Inflammatory macrophage treated with lipopolysaccharide for 1 hour (primary cell): ENCODE measurements around the gene NEK8.
"Not testable (repeated sequence)": the region's sequence is repeated elsewhere in the genome, so short reads cannot be mapped to it uniquely, and the experiment has no call there.

Source experiments
- DNase-seq, 2 donors: peaks; one replicate each; pipeline ENCODE4 v3.0.0-alpha.2; 2020 to 2022

Gene NEK8

DNA sequence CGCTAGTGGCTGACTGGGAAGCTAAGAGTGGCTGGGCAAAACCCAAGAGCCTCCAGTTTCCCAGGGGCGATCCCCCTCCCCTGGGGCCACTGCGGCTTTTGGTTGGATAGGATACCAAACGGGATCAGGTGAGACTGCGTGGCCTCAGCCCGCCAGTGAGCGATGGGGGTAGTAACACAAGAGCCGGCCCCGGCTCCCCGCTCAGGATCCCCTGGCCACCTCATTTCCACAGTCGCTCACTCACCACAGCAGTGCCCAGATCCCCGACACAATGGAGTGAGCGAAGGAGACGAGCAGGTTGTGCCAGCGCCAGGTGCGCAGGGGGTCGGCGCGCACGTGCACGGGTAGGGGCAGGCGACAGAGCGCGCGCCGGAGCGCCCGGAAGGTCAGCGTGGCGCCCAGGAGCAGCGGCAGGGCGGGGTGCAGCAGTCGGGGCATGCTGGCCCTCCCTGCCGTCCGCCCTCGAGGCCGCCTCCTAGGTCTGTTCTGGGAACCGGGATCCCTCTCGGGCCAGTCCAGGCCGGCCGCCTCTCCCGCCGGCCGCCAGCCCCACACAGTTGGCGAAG, 2.8 kb upstream of the NEK8 start:
- DNase-seq: peak in 1 of 2 donors; percentile 7

DNA sequence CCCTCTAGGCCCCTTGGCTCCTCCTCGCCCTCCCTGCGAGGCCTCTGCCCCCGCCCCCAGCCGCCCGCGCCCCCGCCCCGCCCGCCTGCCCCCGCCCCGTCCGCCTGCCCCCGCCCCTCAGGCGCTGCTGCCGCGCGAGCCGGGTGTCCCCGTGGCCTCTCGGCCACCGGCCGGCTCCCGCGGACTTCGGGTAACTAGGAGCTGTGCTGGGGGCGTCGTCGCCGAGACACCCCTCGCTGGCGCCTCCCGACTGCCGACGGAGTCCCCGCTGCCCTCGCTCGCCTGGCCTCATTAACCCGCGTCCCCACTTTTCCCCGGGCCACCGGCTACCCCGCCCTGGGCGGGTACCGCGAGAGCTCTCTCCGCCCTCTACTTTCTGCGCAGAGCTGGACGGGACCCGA, 2.4 kb upstream of the NEK8 start, which contains the start of gene TLCD1:
TSS of gene TLCD1 (minus strand) at position 8 of the 401 bp plus-strand sequence. CDS start 136 bp downstream, outside the sequence.
- peak; percentile 63 to 64 for DNase-seq

DNA sequence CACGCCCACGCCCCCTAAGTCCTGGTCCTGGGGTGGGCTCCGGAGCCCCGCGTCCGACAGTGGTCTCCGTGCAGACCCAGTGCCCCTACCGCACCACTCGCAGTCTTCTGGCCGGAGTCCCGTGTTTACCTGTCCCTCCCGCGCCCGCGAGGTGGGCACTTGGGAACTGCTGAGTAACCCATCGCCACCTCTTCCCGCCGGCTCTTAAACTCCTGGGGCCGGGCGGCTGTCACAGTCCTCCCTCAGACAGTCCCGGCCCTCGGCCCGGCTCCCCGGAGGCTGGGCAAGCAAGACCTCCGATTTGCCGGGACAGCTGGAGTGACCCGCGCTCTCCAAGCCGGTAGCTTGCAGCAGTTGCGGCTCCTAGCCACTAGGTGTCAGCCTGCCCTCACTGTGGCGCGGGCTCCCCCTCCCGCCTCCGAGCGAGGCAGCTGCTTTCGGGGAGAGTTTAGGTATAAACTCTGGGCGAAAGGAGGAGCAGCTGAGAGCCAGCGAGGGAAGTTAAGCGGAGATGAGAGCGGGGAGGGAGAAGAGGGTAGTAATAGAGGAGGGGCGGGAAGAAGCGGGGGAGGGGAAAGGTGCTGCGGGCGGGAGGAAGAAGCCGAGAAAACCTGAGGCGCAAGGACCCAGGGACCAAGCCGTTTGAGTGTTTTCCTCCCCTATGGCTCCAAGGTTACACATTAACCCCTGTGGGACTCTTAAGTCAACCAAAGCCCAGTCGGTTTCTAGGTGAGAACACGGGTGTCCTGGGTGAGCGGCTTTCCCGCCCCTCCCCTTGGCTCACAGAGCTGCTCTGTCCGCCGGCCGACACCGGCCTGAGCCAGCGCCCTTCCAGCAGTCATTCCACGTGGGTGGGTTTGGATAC, 1.7 kb upstream of the NEK8 start:
- peak; percentile 80 to 98 for DNase-seq

DNA sequence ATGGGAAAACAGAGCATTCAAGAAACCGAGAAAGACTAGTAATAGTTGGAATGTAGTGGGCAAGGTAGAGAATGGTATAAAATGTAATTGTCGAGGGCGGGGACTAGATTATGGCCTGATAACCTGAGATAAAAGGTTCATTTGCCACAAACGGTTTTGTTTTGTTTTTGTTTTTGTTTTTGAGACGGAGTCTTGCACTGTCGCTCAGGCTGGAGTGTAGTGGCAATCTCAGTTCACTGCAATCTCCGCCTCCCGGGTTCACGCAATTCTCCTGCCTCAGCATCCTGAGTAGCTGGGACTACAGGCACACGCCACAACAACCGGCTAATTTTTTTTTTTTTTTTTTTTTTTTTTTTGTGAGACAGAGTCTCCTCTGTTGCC, 1.4 kb downstream of the NEK8 start:
- DNase-seq: no peak

DNA sequence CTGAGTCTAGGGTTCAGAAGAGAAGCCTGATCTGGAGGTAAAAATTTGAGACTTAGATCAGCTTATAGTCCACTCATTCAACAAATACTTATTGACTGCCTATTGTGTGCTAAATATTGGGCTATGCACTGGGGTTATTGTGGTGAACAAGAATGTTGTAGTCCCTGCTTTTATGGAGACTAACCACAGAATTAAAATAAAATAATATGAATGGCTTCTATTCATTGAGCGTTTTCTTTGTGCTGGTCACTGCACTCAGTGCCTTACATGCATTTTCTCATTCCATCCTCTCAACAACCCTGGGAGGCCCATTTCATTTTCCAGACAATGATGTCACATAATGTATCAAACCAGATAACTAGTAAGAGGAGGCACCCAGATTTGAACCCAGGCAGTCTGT, 4.8 kb downstream of the NEK8 start:
- DNase-seq: no peak

DNA sequence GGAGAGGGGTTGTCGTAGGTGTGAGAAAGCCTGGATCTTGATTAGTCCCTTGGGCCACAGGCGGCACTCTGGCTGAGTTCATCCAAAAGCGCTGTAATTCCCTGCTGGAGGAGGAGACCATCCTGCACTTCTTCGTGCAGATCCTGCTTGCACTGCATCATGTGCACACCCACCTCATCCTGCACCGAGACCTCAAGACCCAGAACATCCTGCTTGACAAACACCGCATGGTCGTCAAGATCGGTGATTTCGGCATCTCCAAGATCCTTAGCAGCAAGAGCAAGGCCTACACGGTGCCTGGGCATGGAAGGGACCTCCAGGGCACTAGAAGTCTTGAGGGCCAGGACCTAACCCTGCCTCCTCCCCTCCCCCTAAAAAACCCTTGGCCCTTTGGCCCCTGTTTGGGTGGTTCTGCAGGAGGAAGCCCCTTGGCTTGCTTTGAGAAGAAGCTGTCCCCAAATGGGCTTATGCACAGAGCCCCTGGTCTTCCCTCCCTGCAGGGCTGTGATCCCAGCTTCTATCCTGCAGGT, 6.2 kb downstream of the NEK8 start:
- DNase-seq: no peak

DNA sequence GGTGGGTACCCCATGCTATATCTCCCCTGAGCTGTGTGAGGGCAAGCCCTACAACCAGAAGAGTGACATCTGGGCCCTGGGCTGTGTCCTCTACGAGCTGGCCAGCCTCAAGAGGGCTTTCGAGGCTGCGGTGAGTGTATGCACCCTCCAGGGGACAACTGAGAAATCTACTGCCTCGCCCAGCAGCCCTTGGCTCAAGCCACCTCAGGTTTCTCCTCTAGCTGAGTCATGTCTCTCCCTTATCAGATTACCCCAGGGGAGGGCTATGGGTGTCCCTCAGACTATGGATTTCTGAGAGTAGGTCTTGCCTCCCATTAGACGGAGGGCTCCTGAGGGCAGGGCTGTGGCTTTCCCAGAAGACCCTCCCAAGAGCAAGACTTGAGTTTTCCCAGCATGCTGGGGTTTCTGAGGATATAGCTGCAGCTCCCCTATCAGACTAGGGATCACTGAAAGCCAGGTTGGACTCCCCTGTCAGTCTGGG, 6.7 kb downstream of the NEK8 start:
- DNase-seq: no peak

DNA sequence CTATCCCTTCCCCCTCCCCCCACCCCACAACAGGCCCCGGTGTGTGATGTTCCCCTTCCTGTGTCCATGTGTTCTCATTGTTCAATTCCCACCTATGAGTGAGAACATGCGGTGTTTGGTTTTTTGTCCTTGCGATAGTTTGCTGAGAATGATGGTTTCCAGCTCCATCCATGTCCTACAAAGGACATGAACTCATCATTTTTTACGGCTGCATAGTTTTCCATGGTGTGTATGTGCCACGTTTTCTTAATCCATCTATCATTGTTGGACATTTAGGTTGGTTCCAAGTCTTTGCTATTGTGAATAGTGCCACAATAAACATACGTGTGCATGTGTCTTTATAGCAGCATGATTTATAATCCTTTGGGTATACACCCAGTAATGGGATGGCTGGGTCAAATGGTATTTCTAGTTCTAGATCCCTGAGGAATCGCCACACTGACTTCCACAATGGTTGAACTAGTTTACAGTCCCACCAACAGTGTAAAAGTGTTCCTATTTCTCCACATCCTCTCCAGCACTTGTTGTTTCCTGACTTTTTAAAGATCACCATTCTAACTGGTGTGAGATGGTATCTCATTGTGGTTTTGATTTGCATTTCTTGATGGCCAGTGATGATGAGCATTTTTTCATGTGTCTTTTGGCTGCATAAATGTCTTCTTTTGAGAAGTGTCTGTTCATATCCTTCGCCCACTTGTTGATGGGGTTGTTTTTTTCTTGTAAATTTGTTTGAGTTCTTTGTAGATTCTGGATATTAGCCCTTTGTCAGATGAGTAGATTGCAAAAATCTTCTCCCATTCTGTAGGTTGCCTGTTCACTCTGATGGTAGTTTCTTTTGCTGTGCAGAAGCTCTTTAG, 7.6 kb downstream of the NEK8 start:
- not testable (repeated sequence) for DNase-seq

DNA sequence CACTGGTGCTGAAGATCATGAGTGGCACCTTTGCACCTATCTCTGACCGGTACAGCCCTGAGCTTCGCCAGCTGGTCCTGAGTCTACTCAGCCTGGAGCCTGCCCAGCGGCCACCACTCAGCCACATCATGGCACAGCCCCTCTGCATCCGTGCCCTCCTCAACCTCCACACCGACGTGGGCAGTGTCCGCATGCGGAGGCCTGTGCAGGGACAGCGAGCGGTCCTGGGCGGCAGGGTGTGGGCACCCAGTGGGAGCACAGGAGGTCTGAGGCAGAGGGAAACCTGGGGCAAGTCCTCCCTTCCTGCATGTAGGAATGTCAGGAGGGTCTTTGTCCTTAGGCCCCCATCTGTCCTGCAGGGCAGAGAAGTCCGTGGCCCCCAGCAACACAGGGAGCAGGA, 8.7 kb downstream of the NEK8 start:
- DNase-seq: no peak

DNA sequence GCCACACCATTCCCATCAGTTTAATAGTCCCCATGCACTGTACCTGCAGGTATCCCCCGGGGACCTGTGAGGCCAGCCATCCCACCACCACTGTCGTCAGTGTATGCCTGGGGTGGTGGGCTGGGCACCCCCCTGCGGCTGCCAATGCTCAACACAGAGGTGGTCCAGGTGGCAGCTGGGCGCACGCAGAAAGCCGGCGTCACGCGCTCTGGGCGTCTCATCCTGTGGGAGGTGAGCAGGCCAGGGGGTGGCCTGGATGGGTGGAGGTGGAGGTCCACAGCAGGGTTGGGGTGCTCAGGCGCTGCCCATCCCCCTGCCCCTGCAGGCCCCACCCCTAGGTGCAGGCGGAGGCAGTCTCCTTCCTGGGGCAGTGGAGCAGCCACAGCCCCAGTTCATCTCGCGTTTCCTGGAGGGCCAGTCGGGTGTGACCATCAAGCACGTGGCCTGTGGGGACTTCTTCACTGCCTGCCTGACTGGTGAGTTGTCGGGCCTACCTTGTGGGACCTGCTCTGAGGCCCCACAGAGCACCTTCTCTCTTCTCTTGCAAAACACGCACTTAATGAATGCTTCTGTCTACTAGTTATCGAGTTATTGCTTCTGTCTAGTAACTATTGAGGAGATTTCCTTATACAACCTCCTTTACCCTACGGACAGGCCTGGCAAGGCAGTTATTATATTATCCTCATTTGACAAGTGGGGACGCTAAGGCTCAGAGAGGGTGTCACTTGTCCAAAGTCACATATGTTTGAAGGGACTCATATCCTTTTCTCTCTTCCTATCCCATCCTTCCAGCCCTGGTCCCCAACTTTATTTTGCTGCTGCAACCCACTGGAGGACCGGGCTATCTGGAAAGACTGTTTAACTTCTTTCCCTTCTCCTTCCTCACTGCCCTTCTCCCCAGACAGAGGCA, 9.4 kb downstream of the NEK8 start:
- no peak for DNase-seq

DNA sequence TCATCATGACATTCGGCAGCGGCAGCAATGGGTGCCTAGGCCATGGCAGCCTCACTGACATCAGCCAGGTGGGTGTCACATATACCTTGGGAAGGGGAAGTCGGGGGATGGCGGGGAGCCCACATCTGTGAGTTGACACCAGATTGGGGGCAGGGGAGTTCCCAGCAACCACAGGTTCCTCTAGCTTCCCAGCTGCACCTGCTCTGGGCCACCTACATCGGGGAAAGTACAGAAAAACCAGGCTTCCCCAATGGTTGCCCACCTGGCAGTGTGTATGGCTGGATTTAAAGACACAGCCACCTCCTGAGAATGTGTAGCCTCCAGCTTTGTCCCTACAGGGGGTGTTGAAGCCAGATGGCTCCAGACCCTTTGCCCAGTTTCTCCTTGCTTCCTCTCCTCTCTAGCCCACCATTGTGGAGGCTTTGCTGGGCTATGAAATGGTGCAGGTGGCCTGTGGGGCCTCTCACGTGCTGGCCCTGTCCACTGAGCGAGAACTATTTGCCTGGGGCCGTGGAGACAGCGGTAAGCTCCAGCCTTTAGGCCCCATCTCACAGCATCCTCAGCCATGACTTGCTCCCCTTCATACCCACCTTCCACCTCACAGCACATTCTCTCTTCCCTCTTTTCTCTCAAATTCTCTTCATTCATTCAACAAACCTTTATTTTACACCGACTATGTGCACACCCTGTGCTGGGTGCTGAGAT, 10.2 kb downstream of the NEK8 start:
- no peak for DNase-seq

DNA sequence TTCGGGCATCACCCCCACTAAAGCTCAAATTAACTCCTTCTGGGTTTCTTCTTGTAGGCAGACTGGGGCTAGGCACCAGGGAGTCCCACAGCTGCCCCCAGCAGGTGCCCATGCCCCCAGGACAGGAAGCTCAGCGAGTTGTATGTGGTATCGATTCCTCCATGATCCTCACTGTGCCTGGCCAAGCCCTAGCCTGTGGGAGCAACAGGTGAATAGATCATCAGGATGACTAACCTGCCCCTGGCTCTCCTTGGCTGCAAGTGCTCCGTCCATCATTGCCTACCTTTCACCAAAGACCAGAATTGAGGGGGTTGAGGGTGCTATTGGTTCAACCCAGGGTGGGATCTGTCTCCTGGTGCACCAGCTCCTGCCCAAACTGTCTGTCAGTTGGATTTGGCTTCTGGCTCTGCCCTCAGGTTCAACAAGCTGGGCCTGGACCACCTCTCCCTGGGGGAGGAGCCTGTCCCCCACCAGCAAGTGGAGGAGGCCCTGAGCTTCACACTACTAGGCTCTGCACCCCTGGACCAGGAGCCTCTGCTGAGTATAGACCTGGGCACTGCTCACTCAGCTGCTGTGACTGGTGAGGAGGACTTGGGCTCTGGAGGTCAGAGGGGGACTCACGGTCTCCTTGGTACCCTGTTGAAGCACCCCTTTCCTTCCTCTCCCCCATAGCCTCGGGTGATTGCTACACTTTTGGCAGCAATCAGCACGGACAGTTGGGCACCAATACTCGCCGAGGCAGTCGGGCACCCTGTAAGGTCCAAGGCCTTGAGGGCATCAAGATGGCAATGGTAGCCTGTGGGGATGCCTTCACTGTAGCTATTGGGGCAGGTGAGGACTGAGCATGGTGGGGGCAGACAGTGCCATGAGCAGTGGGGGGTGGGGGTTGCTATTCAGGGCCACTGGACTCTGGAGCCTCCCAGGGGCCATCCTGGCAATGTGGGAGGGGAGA, 12.1 kb downstream of the NEK8 start:
- no peak for DNase-seq

DNA sequence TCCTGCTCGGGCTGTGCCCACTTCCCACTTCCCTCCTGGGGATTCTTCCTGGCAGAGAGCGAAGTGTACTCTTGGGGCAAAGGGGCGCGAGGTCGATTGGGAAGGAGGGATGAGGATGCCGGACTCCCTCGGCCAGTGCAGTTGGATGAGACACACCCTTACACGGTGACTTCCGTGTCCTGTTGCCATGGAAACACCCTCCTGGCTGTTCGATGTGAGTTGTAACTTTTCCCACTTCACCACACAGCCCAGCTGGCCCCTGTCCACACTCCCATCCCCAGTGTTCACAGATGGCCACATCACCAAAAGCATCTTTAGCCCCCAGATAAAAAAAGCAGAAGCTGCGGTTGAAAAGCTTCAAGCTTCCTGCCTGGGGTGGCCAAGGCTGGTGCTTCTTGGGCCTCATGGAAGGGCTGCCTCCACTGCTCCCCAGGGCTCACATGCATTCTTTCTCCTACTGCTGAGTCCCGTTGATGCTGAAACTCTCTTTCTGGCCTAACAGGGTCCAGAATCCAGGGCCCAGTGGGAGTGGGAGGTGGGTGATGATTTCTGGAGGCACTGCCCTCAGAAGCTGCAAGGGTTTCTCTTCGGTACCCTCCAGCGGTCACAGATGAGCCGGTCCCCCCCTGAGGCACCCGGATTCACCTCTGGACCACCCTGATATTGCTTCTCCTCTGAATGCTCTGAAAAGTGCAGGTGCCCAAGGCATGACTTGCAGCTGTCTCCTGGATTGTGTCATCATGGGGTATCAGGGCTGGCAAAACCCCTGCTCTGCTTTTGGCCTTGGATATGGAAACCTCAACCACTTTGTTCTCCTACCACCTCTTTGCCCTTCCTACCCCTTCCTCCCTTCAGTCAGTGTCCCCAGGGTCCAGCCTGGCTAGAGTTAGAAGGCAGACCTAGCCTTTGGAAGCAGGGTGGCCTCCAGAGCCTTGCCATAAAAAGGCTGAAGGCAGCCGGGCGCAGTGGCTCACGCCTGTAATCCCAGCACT, 13.1 kb downstream of the NEK8 start:
- peak; percentile 52 to 65 for DNase-seq

DNA sequence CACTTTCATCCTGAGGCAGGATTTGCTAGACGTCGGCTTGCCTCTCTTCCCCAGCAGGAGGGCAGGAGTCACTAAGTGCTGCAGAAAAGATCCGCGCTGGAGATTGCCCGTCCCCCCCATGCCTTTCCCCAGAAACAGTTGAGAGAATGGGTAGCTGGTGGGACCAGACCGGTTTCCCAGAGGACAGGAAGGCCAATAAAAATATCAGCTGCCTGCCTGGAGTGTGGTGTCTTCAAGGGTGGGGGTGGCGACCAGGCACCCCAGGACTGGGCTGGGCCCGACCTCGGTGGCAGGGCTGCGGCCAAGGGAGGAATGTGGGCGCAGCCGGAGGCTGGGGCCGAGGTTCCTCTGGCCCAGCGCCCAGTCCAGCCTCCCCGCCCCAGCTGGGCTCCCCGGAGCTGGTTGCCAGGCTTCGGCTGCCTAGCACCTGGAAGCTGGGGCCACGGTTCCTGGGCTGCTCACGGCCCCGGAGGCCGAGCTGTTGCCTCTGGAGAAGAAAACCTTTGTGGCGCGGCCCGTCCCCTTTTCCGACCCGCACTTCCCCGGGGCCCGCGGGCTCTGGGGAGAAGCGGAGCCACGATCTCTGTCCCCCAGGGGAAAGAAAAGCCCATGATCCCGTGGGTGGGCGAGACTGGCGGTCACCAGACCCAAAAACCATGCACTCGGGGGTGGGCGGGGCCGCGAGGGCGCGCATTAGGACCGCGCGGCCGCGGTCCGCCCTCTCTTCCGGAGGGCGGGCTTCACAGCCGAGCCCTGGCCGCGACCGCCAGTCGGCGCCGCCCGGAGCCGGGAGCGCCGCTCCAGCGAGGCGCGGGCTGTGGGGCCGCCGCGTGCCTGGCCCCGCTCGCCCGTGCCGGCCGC, 14.9 kb downstream of the NEK8 start, which contains the start of gene TRAF4:
TSS of gene TRAF4 (plus strand) at position 769 of the 861 bp plus-strand sequence. CDS start 102 bp downstream, outside the sequence.
- DNase-seq: peak; percentile 84 to 87

DNA sequence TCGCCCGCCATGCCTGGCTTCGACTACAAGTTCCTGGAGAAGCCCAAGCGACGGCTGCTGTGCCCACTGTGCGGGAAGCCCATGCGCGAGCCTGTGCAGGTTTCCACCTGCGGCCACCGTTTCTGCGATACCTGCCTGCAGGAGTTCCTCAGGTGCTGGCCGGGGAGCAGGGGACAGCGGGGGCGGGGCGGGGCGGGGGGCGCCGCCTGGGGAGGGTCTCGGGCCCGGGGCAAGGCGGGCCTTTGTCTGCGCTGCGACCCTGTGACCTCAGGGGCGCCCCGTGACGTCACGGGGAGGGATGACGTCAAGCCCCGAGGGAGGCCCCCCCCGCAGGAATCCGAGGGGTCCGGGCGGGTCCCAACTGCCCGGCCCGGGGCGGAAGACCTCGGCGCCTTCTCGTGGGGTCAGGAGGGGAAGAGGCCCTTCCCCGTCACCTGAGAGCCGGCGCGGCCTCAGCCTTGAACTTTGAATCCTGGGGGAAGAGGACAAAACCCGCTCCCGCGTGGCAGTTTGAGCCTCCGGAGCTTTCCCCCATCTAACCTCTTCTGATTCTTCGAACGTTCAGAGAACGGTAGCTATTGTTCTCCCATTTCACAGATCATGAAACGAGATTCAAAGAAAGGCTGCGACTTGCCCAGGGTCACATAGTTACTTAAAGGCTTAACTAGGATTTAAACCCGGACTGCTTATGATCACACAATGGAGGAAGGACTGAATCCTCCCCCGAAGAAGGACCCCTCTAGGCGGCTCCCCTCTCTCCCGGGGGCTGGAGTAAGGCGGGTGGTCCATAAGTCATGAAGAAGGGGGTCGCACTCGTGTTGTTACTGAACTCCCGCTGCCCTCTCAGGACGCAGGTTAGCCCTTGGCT, 15.8 kb downstream of the NEK8 start:
- peak; percentile 0 to 30 for DNase-seq

DNA sequence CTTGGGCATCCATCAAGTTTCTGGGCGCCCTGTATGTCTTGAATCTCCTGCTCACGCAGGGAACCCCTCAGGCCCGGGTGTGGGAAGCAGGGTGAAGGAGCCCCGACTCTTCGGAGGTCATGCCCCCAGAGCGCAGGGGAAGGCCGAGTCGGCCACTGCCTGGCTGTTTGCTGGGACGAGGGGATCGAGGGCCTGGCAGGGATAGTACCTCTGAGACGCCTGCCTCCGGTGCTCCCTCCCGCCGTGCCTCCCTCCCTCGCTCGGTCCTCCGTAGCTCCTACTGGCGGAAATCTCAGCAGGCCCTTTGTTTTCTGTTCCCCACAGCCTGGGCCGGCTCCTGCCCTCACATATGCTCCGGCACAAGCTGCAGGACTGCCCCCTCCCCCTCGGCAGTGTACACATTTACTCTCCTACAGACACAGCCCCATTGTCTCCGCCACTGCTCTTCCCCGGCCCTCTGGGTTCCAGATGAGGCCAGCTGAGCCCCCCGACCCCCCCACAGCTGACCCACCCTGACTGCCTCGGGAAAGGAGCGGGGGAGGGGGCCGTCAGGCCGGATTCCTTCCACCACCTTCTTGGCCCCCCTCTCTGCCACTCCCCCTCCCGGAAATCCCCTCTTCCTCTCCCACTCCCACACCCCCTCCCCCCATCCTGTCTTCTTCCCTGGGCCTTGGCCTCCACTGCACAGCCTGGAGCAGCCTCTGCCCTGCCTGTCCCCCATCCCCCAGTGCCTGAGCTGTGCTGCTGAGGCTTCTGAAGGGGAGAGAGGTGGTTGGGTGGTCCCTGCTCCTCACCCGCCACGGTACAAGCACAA, 16.6 kb downstream of the NEK8 start:
- DNase-seq: peak in 1 of 2 donors; percentile 2
